OCI-LY3 (cell line): ENCODE data around the gene PRKCE.

ENCODE experiments used
- EZH2phosphoT487 ChIP-seq: fragments of 200-600 bp; shearing (Covaris generic); IDR thresholded peaks from 2 replicates; pipeline ENCODE4 v1.6.1; 2018; ENCODE audit warnings: antibody characterized with exemption, mixed run types, low read depth
- TF ChIP-seq, protein P1 (sequence below): fragments of 200-600, 300-600 bp; sonication (generic); IDR thresholded peaks from 2 replicates; pipeline ENCODE4 v1.5.1; 2014; ENCODE audit warnings: antibody characterized with exemption, low read length, low read depth

DNA sequence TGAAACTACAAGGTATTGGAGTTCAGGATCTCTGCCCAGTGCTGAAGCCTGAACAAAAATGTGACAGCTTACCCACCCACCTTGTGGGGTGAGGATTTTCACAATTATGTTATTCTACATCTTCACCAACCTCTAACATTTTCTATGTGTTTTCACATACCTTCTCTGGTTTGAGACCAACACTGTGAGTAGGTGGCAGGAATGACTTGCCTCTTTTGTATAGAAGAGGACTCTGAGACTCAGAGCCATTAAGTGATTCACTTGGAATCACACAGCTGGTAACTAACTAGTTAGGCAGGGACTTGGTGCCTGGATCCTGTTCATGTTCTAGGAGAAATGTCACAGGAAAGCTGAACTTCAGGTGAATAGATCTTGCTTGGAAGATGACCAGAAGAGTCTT, 25.7 kb upstream of the PRKCE start:
- TF ChIP-seq, protein P1, sequence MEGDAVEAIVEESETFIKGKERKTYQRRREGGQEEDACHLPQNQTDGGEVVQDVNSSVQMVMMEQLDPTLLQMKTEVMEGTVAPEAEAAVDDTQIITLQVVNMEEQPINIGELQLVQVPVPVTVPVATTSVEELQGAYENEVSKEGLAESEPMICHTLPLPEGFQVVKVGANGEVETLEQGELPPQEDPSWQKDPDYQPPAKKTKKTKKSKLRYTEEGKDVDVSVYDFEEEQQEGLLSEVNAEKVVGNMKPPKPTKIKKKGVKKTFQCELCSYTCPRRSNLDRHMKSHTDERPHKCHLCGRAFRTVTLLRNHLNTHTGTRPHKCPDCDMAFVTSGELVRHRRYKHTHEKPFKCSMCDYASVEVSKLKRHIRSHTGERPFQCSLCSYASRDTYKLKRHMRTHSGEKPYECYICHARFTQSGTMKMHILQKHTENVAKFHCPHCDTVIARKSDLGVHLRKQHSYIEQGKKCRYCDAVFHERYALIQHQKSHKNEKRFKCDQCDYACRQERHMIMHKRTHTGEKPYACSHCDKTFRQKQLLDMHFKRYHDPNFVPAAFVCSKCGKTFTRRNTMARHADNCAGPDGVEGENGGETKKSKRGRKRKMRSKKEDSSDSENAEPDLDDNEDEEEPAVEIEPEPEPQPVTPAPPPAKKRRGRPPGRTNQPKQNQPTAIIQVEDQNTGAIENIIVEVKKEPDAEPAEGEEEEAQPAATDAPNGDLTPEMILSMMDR, result no peak
- no peak for TF ChIP-seq EZH2phosphoT487
